Panc1 (cell line): Measurements from ENCODE around the gene RNF125.

Source experiments
- CTCF ChIP-seq: fragments of 450-650 bp; IDR thresholded peaks from 2 replicates; pipeline ENCODE4 v1.5.1; 2017; ENCODE audit warnings: mild to moderate bottlenecking
- POLR2AphosphoS5 ChIP-seq: IDR thresholded peaks from 2 replicates; pipeline ENCODE4 v1.6.1; 2012; ENCODE audit warnings: mild to moderate bottlenecking, low read depth, low read length, moderate library complexity
- REST ChIP-seq, 2 experiments: IDR thresholded peaks; 2 replicates each; pipeline ENCODE4 v1.6.1; 2011 to 2012; ENCODE audit warnings: low read depth in 2 of 2, control low read depth in 1 of 2, low read length in 1 of 2, mild to moderate bottlenecking in 1 of 2, moderate library complexity in 1 of 2; ENCODE audit not compliant: insufficient read depth in 1 of 2
- SIN3A ChIP-seq: IDR thresholded peaks from 2 replicates; pipeline ENCODE4 v1.6.1; 2012; ENCODE audit warnings: low read depth, mild to moderate bottlenecking, low read length, moderate library complexity, borderline replicate concordance; ENCODE audit not compliant: insufficient read depth
- TCF7L2 ChIP-seq: IDR thresholded peaks from 2 replicates; pipeline ENCODE4 v1.6.1; 2011; ENCODE audit warnings: mild to moderate bottlenecking, low read depth, low read length, inconsistent platforms

GRCh38 chr18:32036506-32037180 lies 18.0 kb downstream of the RNF125 start:
- TF ChIP-seq CTCF = no peak
- no peak for TF ChIP-seq REST (IDR thresholded peaks at IDR 0.05; ENCODE audit: insufficient read depth in 1 of 2, low read depth in 2 of 2, low read length in 1 of 2)
- TF ChIP-seq POLR2AphosphoS5 = no peak
- TF ChIP-seq TCF7L2 = no peak
- no peak for TF ChIP-seq SIN3A
